RWPE2 (cell line): Measurements from ENCODE around the gene PKP2.
A peak's percentile ranks its signal among the peaks of the same experiment; 100 is the strongest.

ENCODE experiments used
- ATAC-seq: fragments of 200-7000 bp; cut with Tn5 transposase; 3 replicates; pipeline ENCODE4 v1.9.1; 2021; ENCODE audit warnings: low read depth
- DNase-seq: peaks from one replicate; pipeline ENCODE4 v3.0.0-alpha.2; 2020; ENCODE audit warnings: low spot score
- H3K27ac ChIP-seq: fragments of 450-650 bp; 2 replicates; pipeline ENCODE4 v1.5.1; 2017; ENCODE audit warnings: mild to moderate bottlenecking; ENCODE audit not compliant: poor library complexity, severe bottlenecking
- H3K27me3 ChIP-seq: fragments of 250-450 bp; sonication (Bioruptor Pico); 2 replicates; pipeline ENCODE4 v1.5.1; 2021; ENCODE audit warnings: mild to moderate bottlenecking, moderate library complexity; ENCODE audit not compliant: insufficient read depth, poor library complexity, severe bottlenecking
- H3K36me3 ChIP-seq: fragments of 250-450 bp; sonication (Bioruptor Pico); 2 replicates; pipeline ENCODE4 v1.5.1; 2020; ENCODE audit warnings: low read depth, mild to moderate bottlenecking, moderate library complexity
- H3K4me1 ChIP-seq: fragments of 250-450 bp; sonication (Bioruptor Pico); 2 replicates; pipeline ENCODE4 v1.5.1; 2021; ENCODE audit warnings: mild to moderate bottlenecking, moderate library complexity; ENCODE audit not compliant: insufficient read depth, poor library complexity, severe bottlenecking
- H3K4me3 ChIP-seq: fragments of 250-450 bp; sonication (Bioruptor Pico); 2 replicates; pipeline ENCODE4 v1.5.1; 2021; ENCODE audit warnings: mild to moderate bottlenecking, moderate library complexity; ENCODE audit not compliant: severe bottlenecking
- H3K9me3 ChIP-seq: fragments of 250-450 bp; sonication (Bioruptor Pico); 2 replicates; pipeline ENCODE4 v1.5.1; 2021; ENCODE audit warnings: mild to moderate bottlenecking, moderate library complexity; ENCODE audit not compliant: severe bottlenecking
- CTCF ChIP-seq: fragments of 450-650 bp; IDR thresholded peaks from one replicate; pipeline ENCODE4 v1.5.1; 2017; ENCODE audit warnings: mild to moderate bottlenecking, moderate library complexity; ENCODE audit not compliant: poor library complexity, severe bottlenecking

PKP2 gene

GRCh38 chr12:32783029-32783428, 113.5 kb downstream of the PKP2 start:
- no peaks in the 10 kb centered on the region for H3K36me3 ChIP-seq
- no peak for ATAC-seq
- TF ChIP-seq CTCF, result no peak

GRCh38 chr12:32780071-32780470, 116.5 kb downstream of the PKP2 start:
- H3K9me3 ChIP-seq, result no peaks in the 10 kb centered on the region
- no peak for DNase-seq
- no peak overlapping the region for H3K27ac ChIP-seq
- TF ChIP-seq CTCF, result no peak
- no peak overlapping the region for H3K4me3 ChIP-seq
- H3K36me3 ChIP-seq, result no peaks in the 10 kb centered on the region
- no peak for ATAC-seq
- H3K4me1 ChIP-seq, result peaks cover 3% of the 10 kb centered on the region
- H3K27me3 ChIP-seq, result no peaks in the 10 kb centered on the region

More at GRCh38 chr12:32783029-32783428, 113.5 kb downstream of the PKP2 start:
- Histone ChIP-seq H3K4me3 (no peak overlapping the region), H3K27me3 (no peaks in the 10 kb centered on the region), H3K27ac (no peak overlapping the region), H3K9me3 (no peaks in the 10 kb centered on the region), H3K4me1 (peaks cover 3% of the 10 kb centered on the region)
- no peak for DNase-seq

- DNase-seq (no peak), ATAC-seq (no peak)
- H3K4me3 ChIP-seq, result no peak overlapping the region
- no peaks in the 10 kb centered on the region for H3K36me3 ChIP-seq
- H3K27me3 ChIP-seq, result no peaks in the 10 kb centered on the region
- TF ChIP-seq CTCF, result no peak
- no peaks in the 10 kb centered on the region for H3K9me3 ChIP-seq
- no peak overlapping the region for H3K27ac ChIP-seq
- H3K4me1 ChIP-seq, result peaks cover 3% of the 10 kb centered on the region
Observed at GRCh38 chr12:32777691-32778175, 118.8 kb downstream of the PKP2 start.

GRCh38 chr12:32777159-32777558, 119.4 kb downstream of the PKP2 start:
- H3K9me3 ChIP-seq, result no peaks in the 10 kb centered on the region
- H3K27me3 ChIP-seq, result no peaks in the 10 kb centered on the region
- ATAC-seq (no peak), DNase-seq (no peak)
- H3K36me3 ChIP-seq, result no peaks in the 10 kb centered on the region
- TF ChIP-seq CTCF, result no peak
- H3K4me1 ChIP-seq, result peaks cover 3% of the 10 kb centered on the region
- no peak overlapping the region for H3K27ac ChIP-seq
- no peak overlapping the region for H3K4me3 ChIP-seq

- peak overlapping the region; percentile 18 for H3K27ac ChIP-seq
- H3K4me1 ChIP-seq, result peaks cover 3% of the 10 kb centered on the region
- ATAC-seq (peak; percentile 90), DNase-seq (no peak)
- no peaks in the 10 kb centered on the region for H3K27me3 ChIP-seq
- no peaks in the 10 kb centered on the region for H3K9me3 ChIP-seq
- no peak for TF ChIP-seq CTCF
- H3K36me3 ChIP-seq, result no peaks in the 10 kb centered on the region
- H3K4me3 ChIP-seq, result no peak overlapping the region
Observed at GRCh38 chr12:32776258-32776657, 120.3 kb downstream of the PKP2 start.
